ENCODE measurements around the gene SUCLG1.

SUCLG1 gene

DNA sequence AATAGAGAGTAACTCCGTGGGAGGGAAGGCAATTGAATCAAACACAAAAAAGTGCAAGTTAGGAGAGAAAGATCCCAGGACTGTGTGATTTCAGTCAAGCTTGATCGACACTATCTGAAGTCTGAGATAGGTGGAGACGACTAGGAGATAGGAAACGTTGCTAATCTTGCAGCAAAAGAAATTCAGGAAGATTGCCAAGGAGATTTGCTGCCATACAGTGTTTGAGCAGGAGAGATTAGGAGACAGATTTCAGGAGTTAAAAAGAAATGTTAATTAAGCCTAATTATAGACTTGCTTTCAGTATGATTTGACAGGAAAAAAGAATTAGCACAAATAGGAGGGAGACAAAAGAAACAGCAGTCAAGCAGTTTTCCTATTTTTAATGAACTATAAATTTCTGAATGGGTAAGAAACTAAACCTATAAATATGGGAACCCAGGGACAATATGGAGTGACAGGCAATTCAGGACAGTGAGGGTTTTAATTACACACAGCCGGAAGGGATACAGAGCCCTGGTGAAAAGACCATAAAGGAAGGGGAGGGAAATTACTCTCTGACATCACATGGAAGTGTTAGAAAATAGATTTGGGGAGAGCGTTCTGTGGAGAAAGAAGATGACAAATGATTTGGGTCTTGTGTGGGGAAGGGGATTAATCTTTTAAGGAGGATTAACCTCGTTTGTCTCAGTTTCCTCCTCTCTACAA is 72.6 kb downstream of the SUCLG1 start:
- 73% methylated on average over 6 of the region's 7 CpGs for WGBS
- Histone ChIP-seq H3K4me1 (ENCODE audit: insufficient read depth, low read length) (peaks cover 6% of the 10 kb centered on the region; the same call in 1 of the 2 replicates), H3K9ac (ENCODE audit: low read depth, low read length) (no peak overlapping the region), H3K4me3 (ENCODE audit: low read length) (no peak overlapping the region), H3K9me3 (ENCODE audit: insufficient read depth, low read depth, low read length) (0 out of 2 replicates have a peak, but pooled peaks cover 2% of the 10 kb centered on the region), H3K36me3 (ENCODE audit: insufficient read depth, low read length) (no peaks in the 10 kb centered on the region), H3K27ac (ENCODE audit: low read depth, low read length) (no peak overlapping the region), H3K27me3 (ENCODE audit: insufficient read depth, low read length) (no peaks in the 10 kb centered on the region)

DNA sequence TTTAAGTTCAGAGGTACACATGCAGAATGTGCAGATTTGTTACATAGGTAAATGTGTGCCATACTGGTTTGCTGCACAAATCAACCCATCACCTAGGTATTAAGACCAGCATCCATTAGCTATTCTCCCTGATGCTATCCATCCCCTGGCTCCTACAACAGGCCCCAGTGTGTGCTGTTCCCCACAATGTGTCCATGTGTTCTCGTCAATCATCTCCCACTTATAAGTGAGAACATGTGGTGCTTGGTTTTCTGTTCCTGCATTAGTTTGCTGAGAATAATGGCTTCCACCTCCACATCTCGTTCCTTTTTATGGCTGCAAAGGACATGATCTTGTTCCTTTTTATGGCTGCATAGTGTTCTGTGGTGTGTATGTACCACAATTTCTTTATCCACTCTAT is 75.8 kb downstream of the SUCLG1 start:
- Histone ChIP-seq H3K27me3 (ENCODE audit: insufficient read depth, low read length) (no peaks in the 10 kb centered on the region), H3K4me3 (ENCODE audit: low read length) (no peak overlapping the region), H3K4me1 (ENCODE audit: insufficient read depth, low read length) (peaks cover 6% of the 10 kb centered on the region; the same call in 1 of the 2 replicates), H3K36me3 (ENCODE audit: insufficient read depth, low read length) (no peaks in the 10 kb centered on the region), H3K9ac (ENCODE audit: low read depth, low read length) (no peak overlapping the region), H3K27ac (ENCODE audit: low read depth, low read length) (no peak overlapping the region), H3K9me3 (ENCODE audit: insufficient read depth, low read depth, low read length) (no peaks in the 10 kb centered on the region)
- WGBS, result 90% methylated on average over 2 of the region's 2 CpGs

DNA sequence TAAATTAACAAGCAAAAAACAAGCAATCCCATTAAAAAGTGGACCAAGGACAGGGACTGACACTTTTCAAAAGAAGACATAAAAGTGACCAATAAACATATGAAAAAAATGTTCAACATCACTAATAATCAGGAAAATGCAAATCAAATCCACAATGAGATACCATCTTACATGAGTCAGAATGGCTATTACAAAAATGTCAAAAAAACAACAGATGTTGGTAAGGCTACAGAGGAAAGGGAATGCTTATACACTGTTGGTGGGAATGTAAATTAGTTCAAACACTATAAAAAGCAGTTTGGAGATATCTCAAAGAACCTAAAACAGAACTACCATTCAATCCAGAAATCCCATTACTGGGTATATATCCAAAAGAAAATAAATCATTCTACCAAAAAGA is 78.2 kb downstream of the SUCLG1 start:
- no peaks in the 10 kb centered on the region for H3K27me3 ChIP-seq (ENCODE audit: insufficient read depth, low read length)
- no peaks in the 10 kb centered on the region for H3K36me3 ChIP-seq (ENCODE audit: insufficient read depth, low read length)
- H3K9me3 ChIP-seq (ENCODE audit: insufficient read depth, low read depth, low read length), result no peaks in the 10 kb centered on the region
- H3K9ac ChIP-seq (ENCODE audit: low read depth, low read length), result no peak overlapping the region
- no peak overlapping the region for H3K4me3 ChIP-seq (ENCODE audit: low read length)
- H3K4me1 ChIP-seq (ENCODE audit: insufficient read depth, low read length), result peaks cover 2% of the 10 kb centered on the region; the same call in 1 of the 2 replicates
- no peak overlapping the region for H3K27ac ChIP-seq (ENCODE audit: low read depth, low read length)

DNA sequence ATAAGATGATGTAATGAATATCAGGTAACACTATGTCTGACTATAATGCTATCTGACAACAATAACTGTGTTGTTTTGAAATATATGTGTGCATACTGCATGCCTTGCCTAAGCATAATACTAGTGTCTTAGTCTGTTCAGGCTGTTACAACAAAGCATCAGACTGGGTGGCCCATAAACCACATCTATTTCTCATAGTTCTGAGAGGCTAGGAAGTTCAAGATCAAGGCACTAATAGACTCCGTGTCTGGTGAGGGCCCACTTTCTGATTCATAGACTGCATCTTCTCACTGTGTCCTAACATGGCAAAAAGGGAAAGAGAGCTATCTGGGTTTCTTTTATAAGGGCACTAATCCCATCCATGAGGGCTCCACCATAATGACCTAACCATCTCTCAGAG is 80.1 kb downstream of the SUCLG1 start:
- H3K36me3 ChIP-seq (ENCODE audit: insufficient read depth, low read length), result no peaks in the 10 kb centered on the region
- no peaks in the 10 kb centered on the region for H3K27me3 ChIP-seq (ENCODE audit: insufficient read depth, low read length)
- no peaks in the 10 kb centered on the region for H3K4me1 ChIP-seq (ENCODE audit: insufficient read depth, low read length)
- H3K9me3 ChIP-seq (ENCODE audit: insufficient read depth, low read depth, low read length), result no peaks in the 10 kb centered on the region
- no peak overlapping the region for H3K27ac ChIP-seq (ENCODE audit: low read depth, low read length)
- H3K4me3 ChIP-seq (ENCODE audit: low read length), result no peak overlapping the region
- WGBS, result 100% methylated on average over 1 of the region's 1 CpG
- H3K9ac ChIP-seq (ENCODE audit: low read depth, low read length), result no peak overlapping the region

DNA sequence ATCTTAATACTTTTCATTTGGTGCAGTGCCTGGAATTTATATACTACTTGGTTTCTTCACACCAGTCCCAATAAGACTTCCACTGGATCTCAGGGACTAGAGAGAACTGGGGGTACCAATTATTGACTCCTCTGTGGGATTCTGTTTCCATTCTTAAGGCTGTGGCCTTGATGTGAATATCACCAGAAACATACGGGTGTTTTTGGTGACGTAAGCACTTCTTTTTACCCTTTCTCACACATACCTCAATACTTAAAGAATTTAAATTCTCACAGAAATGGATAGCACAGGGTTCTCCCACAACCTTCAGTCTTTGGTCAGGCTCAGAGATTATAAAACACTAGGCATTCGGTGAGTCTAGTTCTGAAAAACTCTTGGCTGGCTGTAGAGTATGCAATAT is 84.1 kb downstream of the SUCLG1 start:
- Histone ChIP-seq H3K9ac (ENCODE audit: low read depth, low read length) (no peak overlapping the region), H3K36me3 (ENCODE audit: insufficient read depth, low read length) (no peaks in the 10 kb centered on the region), H3K27ac (ENCODE audit: low read depth, low read length) (no peak overlapping the region), H3K9me3 (ENCODE audit: insufficient read depth, low read depth, low read length) (no peaks in the 10 kb centered on the region), H3K4me3 (ENCODE audit: low read length) (no peak overlapping the region), H3K4me1 (ENCODE audit: insufficient read depth, low read length) (no peaks in the 10 kb centered on the region), H3K27me3 (ENCODE audit: insufficient read depth, low read length) (no peaks in the 10 kb centered on the region)
- WGBS, result 95% methylated on average over 3 of the region's 3 CpGs

DNA sequence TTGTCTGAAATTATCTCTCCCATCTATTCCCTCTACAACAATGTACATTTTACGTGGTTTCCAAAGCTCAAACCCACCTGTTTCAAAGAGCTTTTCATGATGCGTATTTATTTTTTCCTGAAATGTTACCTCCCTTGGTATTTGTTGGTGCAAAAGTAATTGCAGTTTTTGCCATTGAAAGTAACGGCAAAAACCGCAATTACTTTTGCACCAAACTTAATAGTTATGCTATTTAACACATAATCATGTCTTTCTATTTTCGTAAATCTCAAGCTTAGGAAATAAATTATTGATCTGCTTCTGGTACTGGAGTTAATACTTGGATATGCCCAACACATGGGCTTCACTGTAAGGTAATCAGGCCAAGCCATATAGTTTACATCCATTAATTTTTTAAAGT is 85.2 kb downstream of the SUCLG1 start:
- H3K27ac ChIP-seq (ENCODE audit: low read depth, low read length), result no peak overlapping the region
- H3K4me3 ChIP-seq (ENCODE audit: low read length), result no peak overlapping the region
- WGBS, result 91% methylated on average over 5 of the region's 5 CpGs
- H3K9ac ChIP-seq (ENCODE audit: low read depth, low read length), result no peak overlapping the region
- no peaks in the 10 kb centered on the region for H3K4me1 ChIP-seq (ENCODE audit: insufficient read depth, low read length)
- no peaks in the 10 kb centered on the region for H3K36me3 ChIP-seq (ENCODE audit: insufficient read depth, low read length)
- H3K9me3 ChIP-seq (ENCODE audit: insufficient read depth, low read depth, low read length), result no peaks in the 10 kb centered on the region
- H3K27me3 ChIP-seq (ENCODE audit: insufficient read depth, low read length), result no peaks in the 10 kb centered on the region
